Caki2 (cell line): ENCODE data around the gene FILIP1. TPM values are rescaled to one million over a fixed set of nuclear protein-coding genes. Genes with fewer than 3 reads are reported as not detected.

ENCODE experiments used
- DNase-seq: peaks from one replicate; pipeline ENCODE4 v3.0.0-alpha.2; 2015; ENCODE audit warnings: low read depth
- in situ Hi-C: cut with HindIII; loops from 2 replicates; pipeline ENCODE4 v1.10.0; 2016; ENCODE audit warnings: low sequenced_read_pairs, low pct_unique_long_range_greater_than_20kb, mixed read lengths
- total RNA-seq: library from RNA; depleted of rRNA; stranded (reverse); fragments of >200 nt; shearing (Covaris generic); gene quantifications from 2 replicates; pipeline ENCODE4 v1.2.3, GENCODE V29; 2014; ENCODE audit warnings: low replicate concordance

The FILIP1 gene
- total RNA-seq, 1 experiment from 2014 or later, result 0.10 TPM

- peak; percentile 80 for DNase-seq
Observed at GRCh38 chr6:75275067-75275466, 218.5 kb downstream of the FILIP1 start.

DNA sequence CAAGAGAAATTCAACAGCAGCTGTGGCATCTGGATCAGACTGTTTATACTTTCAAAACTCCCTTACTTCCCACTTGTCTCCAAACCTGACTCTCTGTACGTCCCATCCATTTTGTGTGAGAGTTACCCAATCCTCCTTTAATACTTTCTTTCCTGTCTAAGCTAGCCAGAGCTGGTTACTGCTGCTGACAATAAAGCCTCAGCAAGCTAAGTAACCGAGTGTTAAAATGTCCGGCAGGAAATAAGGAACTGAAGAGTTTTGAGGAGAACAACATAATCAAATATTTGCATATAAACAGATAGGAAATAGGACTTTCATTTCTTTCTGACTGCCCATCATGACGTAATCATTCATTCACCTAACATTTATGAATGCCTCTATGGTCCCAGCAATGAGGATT lies 220.6 kb downstream of the FILIP1 start:
- in situ Hi-C loops, result loop anchor here (25.0 kb wide), 1 partner anchor 239 kb away; no protein-coding TSS in a partner anchor
- DNase-seq, result no peak

More at GRCh38 chr6:75275067-75275466, 218.5 kb downstream of the FILIP1 start:
- in situ Hi-C loops, result no loop called here

DNA sequence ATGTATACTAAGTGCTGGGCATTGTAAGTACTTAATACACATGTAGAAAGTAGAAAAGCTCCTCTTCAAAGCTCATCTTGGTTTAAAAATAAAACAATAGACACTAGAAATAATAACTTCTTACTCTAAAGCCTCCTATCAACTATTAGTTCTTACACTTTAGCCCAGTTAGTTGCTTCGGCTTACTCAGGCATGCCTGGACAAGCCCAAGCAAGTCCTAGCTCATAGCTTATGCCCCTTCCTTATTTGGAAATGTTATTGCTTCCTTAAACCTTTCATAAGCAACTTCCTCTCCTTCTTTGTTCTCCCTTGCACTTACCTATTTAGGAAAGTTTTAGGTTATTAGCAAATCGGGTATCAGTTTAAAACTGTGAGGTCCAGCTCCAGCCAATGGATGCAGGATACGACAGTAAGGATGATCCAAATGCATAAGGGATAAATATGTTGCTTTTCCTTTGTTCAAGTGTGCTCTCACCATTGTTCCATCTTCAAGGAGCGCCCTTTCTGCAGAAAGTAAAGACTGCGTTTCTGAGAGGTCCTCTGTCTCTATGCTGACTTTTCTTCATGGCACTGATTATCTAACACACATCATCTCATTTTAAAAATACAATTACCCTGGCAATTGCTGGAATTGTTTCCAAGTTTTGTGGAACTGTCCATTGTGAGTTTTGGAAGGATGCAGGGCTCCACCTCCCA lies 221.3 kb downstream of the FILIP1 start:
- in situ Hi-C loops, result loop anchor here (25.0 kb wide), 1 partner anchor 240 kb away; no protein-coding TSS in a partner anchor
- DNase-seq, result no peak

DNA sequence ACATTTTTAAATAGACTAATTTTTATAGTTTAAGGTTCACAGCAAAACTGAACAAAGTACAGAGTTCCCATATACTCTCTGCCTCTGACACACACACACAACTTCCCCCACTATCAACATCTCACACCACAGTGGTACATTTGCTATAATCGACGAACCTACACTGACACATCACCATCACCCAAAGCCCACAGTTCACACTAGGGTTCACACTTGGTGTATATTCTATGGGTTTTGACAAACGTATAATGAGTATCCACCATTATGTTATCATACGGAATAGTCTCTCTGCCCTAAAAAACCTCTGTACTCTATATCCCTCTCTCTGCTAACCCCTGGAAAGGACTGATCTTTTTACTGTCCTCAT lies 224.6 kb downstream of the FILIP1 start:
- DNase-seq, result no peak
- in situ Hi-C loops, result loop anchor here (25.0 kb wide), 1 partner anchor 243 kb away; no protein-coding TSS in a partner anchor

- in situ Hi-C loops, result loop anchor here (25.0 kb wide), 1 partner anchor 244 kb away; no protein-coding TSS in a partner anchor
- peak; percentile 70 for DNase-seq
Observed at GRCh38 chr6:75268121-75268987, 225.2 kb downstream of the FILIP1 start.

- in situ Hi-C loops, result loop anchor here (25.0 kb wide), 1 partner anchor 245 kb away; no protein-coding TSS in a partner anchor
- no peak for DNase-seq
Observed at GRCh38 chr6:75267461-75267860, 226.1 kb downstream of the FILIP1 start.

GRCh38 chr6:75266716-75267291 lies 226.8 kb downstream of the FILIP1 start:
- no peak for DNase-seq
- in situ Hi-C loops, result loop anchor here (25.0 kb wide), 1 partner anchor 245 kb away; no protein-coding TSS in a partner anchor

DNA sequence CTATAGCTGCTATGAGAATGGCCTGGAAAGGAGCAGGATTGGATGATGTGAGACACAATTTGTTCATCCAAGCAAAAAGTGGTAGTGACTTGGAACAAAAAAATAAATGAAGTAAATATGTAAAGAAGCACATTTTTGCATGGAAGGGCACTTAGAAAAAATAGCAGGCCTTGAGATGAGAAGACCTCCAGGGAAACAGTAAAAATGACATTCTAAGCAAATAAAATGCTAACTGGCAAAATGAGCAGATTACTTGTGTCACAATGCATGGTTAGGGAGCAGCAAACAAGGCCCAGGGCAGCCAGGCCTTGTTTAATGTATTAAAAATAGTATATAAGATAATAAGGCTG lies 230.2 kb downstream of the FILIP1 start:
- in situ Hi-C loops, result loop anchor here (25.0 kb wide), 1 partner anchor 249 kb away; no protein-coding TSS in a partner anchor
- DNase-seq, result no peak

DNA sequence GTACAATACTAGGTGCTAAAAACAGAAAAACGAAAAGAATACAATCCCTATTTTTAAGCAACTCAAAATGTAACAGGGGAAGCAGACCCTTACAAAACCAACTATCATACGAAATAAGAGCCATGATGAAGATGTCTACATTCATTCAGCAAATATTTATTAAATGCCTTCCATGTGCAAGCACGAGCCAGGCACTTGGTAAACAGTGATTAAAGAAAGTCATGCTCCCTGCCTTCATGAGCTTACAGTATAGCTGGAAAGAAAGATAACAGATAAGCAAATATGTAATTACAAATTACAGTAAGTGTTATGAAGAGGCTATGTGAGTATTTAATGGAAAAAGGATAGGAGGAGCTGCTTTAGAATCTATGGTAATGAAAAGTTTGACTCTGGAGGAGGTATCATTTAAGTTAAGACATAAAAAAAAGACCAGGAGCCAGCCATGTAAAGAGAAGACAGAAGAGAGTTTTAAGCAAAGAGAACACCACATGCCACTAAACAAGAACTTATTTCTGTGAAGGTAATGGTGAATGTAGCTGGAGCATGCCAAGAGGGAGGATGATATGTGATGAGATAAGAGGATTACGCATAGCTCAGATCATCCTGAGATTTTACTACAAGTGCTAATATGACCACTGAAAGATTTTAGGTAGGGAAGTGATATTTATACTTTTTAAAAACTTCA lies 230.7 kb downstream of the FILIP1 start:
- no peak for DNase-seq
- in situ Hi-C loops, result loop anchor here (25.0 kb wide), 1 partner anchor 249 kb away; no protein-coding TSS in a partner anchor

DNA sequence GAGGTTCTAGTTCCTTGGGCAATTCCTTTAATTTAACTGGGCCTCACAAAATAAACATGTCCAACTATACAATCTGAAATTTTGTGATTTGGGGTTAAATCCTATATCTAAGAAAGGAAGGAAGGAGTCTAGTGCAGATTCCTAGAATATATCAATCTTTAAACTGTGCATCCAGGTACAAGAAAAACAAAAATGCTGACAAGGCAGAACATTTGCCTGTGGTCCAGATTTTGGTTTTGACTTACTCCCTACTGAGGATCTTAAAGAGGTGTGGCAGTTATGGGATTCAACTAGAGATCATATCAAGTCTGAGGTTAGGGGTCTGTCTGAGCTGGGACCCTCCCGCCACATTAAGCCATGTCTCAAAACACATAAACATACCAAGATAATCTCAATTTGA lies 232.3 kb downstream of the FILIP1 start:
- no peak for DNase-seq
- in situ Hi-C loops, result loop anchor here (25.0 kb wide), 1 partner anchor 251 kb away; no protein-coding TSS in a partner anchor

DNA sequence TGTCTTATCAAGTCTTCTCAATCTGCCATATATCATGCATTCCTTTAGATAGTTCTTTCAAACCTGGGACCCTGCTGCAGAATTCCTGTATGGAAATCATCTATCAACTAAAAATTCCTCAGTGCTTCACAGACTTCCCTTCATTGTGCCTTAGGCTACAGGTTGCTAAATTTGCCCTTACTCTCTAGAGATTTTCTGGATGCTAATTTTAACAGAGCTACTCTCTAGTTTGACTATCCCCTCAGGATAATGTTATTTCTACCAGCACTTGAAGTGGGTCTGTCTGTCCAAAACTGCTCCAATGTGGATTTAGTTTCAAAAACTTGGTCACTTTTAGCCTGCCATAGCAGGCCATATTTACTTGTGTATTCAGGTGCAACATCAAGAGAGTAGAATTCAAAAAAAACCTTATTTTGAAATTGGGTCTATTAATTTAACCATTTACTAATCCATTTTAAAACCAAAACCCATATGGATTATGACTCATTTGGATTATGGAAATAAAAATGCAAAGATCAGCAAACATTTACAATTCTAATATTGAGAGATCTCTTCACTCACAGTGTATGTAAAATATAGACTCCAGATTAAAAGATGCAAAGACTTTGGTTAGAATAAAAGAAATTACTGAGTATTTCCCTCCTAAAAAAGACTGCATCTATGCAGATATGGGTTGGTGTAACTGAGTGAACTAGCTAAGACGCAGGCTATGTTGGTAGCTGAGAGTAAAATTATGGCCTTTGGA lies 236.1 kb downstream of the FILIP1 start:
- in situ Hi-C loops, result loop anchor here (25.0 kb wide), 1 partner anchor 255 kb away; no protein-coding TSS in a partner anchor
- no peak for DNase-seq

DNA sequence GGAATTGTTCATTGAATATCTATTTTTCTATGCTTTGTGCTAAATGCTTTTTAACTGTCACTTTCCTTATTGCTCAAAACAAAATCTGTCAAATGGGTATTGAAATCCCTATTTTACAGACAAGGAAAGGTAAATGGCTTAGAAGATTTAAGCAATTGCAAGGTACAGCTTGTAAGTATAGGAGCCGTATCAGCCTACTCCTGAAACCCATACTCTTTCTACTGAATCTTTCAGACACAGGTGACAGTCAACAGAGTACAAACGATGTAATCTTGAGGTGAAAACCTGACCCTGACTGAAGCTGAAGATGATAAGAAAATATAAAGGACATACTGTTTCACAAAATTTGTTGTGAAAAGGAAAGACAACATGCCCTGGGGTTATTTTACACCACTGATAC lies 243.0 kb downstream of the FILIP1 start:
- in situ Hi-C loops, result loop anchor here (25.0 kb wide), 1 partner anchor 262 kb away; no protein-coding TSS in a partner anchor
- no peak for DNase-seq

DNA sequence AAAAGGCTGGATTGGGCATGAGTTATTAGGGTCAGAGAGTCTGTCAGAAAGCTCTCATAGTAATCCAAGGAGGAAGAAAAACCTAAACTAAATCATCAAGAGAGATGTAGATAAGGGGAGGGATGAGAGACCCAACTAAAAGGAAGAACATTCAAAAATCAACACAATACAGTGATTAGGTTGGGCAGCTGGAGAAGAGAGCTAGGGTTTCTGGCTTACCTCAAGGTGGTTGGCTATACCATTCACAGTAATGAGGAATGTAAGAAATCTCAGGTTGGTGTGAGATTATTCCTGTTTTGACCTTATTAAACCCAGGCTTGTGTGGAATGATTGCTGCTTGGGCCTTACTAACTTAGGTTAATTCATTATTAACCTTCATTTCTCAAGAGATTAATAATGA lies 243.8 kb downstream of the FILIP1 start:
- DNase-seq, result no peak
- in situ Hi-C loops, result loop anchor here (25.0 kb wide), 1 partner anchor 262 kb away; no protein-coding TSS in a partner anchor

GRCh38 chr6:75246386-75246785 lies 247.2 kb downstream of the FILIP1 start:
- in situ Hi-C loops, result no loop called here
- no peak for DNase-seq

DNA sequence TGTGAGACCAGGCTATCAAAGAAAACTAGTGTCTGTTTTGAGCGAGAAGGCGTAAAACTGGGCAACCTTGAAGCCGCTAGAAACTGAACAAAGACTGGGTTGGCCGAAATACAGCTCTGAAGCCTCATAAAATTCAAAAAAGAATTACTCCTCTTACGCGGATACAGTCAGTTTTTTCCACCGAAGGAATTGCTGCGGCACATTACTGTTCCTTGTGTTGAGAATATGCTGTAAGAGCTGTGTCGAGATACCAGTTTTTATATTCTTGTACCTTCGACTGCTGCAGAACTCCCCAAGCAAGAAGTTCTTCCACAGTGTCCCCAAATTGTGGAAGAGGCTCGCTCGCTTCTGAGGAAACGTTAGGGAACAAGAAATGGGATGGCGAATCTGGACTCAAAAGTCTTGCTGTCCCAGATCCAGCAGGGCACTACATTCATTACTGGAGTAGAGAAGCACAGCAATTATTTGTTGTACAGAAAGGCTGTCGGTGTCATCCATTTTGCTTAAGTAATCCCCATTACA lies 249.5 kb downstream of the FILIP1 start:
- no peak for DNase-seq
- in situ Hi-C loops, result no loop called here

DNA sequence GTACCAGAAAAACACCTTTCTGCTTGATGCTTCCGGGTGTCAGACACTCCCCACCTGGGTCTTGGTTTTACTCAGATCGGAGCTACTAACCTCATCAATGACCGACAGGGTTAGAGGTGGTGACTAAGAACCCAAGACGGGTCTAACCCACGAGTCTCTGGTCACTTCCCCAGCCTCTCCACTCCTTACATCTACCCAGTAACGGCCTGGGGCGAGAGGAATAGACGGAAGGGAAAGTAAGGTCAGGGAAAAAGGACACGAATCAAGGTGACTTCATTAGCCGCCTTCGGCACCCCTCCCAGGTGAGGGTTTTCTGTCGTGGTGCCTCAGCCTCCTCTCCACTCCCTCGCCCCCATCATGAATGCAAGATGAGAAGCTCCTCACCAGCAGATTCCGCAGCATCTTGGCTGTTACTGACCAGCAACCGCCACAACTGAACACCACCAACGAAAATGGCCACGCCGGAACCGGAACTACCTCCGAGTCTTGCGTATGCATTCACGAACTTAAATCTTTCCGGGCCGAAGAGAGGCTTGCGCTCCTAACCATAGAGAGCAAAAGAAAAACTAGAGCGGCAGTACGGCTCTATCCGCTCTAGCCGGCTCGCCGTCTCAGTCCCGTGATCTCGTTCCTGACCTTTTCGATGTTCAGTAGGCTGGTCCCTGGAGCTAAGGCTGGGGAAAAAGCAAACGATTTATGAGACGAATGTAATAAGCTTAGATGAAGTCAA lies 250.1 kb downstream of the FILIP1 start, which contains the start of gene COX7A2:
COX7A2 (minus strand) TSS at position 469 of the 730 bp plus-strand sequence; CDS start at position 402, 67 bp downstream.
- in situ Hi-C loops, result no loop called here
- DNase-seq, result peak; percentile 91
